Stimulated activated CD8-positive, alpha-beta memory T cell treated with anti-CD3 and anti-CD28 coated beads, Interleukin-7, amount 100 ng/mL, for 1 hour (primary cell): Measurements from ENCODE around the gene LZTS3.
"Not testable (repeated sequence)": the region's sequence is repeated elsewhere in the genome, so short reads cannot be mapped to it uniquely, and the experiment has no call there.

Source experiments
- DNase-seq, 2 donors: peaks; one replicate each; pipeline ENCODE4 v3.0.0-alpha.2; 2020; ENCODE audit warnings: low read depth in 2 of 2

Gene LZTS3

GRCh38 chr20:3172933-3173609 lies at the start of gene LZTS3:
Gene LZTS3, minus strand, starts transcription at chr20:3173549. Its CDS starts 6,386 bp downstream, at chr20:3167163.
- peak; percentile 63 to 72 for DNase-seq

GRCh38 chr20:3221398-3222226 lies 48.3 kb upstream of the LZTS3 start:
- DNase-seq, result no peak

- peak; percentile 56 to 57 for DNase-seq
Observed at GRCh38 chr20:3218307-3218988, 45.1 kb upstream of the LZTS3 start.

GRCh38 chr20:3215359-3215917 lies 42.1 kb upstream of the LZTS3 start:
- DNase-seq, result not testable (repeated sequence)

- DNase-seq, result no peak
Observed at GRCh38 chr20:3213226-3213625, 39.9 kb upstream of the LZTS3 start.

GRCh38 chr20:3210346-3210745 lies 37.0 kb upstream of the LZTS3 start:
- DNase-seq, result no peak

GRCh38 chr20:3209946-3210317 lies 36.6 kb upstream of the LZTS3 start:
- DNase-seq, result no peak

- peak; percentile 20 to 27 for DNase-seq
Observed at GRCh38 chr20:3209257-3209945, 36.1 kb upstream of the LZTS3 start, which contains the start of gene ITPA. Gene ITPA, plus strand, starts transcription at chr20:3209498. Its CDS starts 54 bp downstream, at chr20:3209552.

- no peak for DNase-seq
Observed at GRCh38 chr20:3208786-3209256, 35.5 kb upstream of the LZTS3 start.

- DNase-seq, result peak; percentile 75 to 90
Observed at GRCh38 chr20:3204124-3204794, 30.9 kb upstream of the LZTS3 start, which contains the start of gene DDRGK1. Gene DDRGK1, minus strand, starts transcription at chr20:3204682. Its CDS starts 55 bp downstream, at chr20:3204627.

- DNase-seq, result no peak
Observed at GRCh38 chr20:3203315-3204123, 30.2 kb upstream of the LZTS3 start.

- DNase-seq, result no peak
Observed at GRCh38 chr20:3202965-3203314, 29.6 kb upstream of the LZTS3 start.

- no peak for DNase-seq
Observed at GRCh38 chr20:3199976-3200755, 26.8 kb upstream of the LZTS3 start.

GRCh38 chr20:3199206-3199605 lies 25.9 kb upstream of the LZTS3 start:
- no peak for DNase-seq

- no peak for DNase-seq
Observed at GRCh38 chr20:3195590-3196237, 22.4 kb upstream of the LZTS3 start.

- no peak for DNase-seq
Observed at GRCh38 chr20:3194617-3195280, 21.4 kb upstream of the LZTS3 start.

GRCh38 chr20:3193806-3194616 lies 20.7 kb upstream of the LZTS3 start:
- no peak for DNase-seq
